GM12891 (cell line): ENCODE results near the gene ASB3.

Experiments used
- POLR2A ChIP-seq: IDR thresholded peaks from 2 replicates; pipeline ENCODE4 v1.6.1; 2011; ENCODE audit warnings: low read depth, low read length, control low read depth
- POU2F2 ChIP-seq: IDR thresholded peaks from 2 replicates; pipeline ENCODE4 v1.6.1; 2011; ENCODE audit warnings: low read depth, mild to moderate bottlenecking, control low read depth, low read length, moderate library complexity

- TF ChIP-seq POLR2A = no peak
- no peak for TF ChIP-seq POU2F2
Observed at GRCh38 chr2:53820048-53820447, 33.3 kb upstream of the ASB3 start.
